Measurements from ENCODE around the gene EDDM13.

GRCh38 chr19:56324436-56324835 is 51.9 kb downstream of the EDDM13 start:
- TF ChIP-seq, protein P1, sequence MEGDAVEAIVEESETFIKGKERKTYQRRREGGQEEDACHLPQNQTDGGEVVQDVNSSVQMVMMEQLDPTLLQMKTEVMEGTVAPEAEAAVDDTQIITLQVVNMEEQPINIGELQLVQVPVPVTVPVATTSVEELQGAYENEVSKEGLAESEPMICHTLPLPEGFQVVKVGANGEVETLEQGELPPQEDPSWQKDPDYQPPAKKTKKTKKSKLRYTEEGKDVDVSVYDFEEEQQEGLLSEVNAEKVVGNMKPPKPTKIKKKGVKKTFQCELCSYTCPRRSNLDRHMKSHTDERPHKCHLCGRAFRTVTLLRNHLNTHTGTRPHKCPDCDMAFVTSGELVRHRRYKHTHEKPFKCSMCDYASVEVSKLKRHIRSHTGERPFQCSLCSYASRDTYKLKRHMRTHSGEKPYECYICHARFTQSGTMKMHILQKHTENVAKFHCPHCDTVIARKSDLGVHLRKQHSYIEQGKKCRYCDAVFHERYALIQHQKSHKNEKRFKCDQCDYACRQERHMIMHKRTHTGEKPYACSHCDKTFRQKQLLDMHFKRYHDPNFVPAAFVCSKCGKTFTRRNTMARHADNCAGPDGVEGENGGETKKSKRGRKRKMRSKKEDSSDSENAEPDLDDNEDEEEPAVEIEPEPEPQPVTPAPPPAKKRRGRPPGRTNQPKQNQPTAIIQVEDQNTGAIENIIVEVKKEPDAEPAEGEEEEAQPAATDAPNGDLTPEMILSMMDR (IDR thresholded peaks at IDR 0.05) = no peak
- no peak for TF ChIP-seq EP300 (IDR thresholded peaks at IDR 0.05)
